Right lobe of liver (tissue), 6 donors: ENCODE measurements around the gene GDPD5. TPM values are rescaled to one million over a fixed set of nuclear protein-coding genes. Genes with fewer than 3 reads are reported as not detected.

Experiments
- ATAC-seq, 4 donors: fragments of 200-7000 bp; cut with Tn5 transposase; one replicate each; pipeline ENCODE4 v1.9.1; 2020; ENCODE audit warnings: mild to moderate bottlenecking in 4 of 4, moderate library complexity in 4 of 4
- DNase-seq, 3 donors: peaks; one replicate each; pipeline ENCODE4 v3.0.0-alpha.2; 2020
- H3K27ac ChIP-seq, 3 donors: fragments of 200-600 bp; one replicate each; pipeline ENCODE4 v1.8.0; 2022
- H3K27me3 ChIP-seq, 2 donors: fragments of 200-600 bp; one replicate each; pipeline ENCODE4 v1.8.0; 2022
- H3K36me3 ChIP-seq, 4 donors: fragments of 200-600 bp; sonication (generic) in 1 of 4; one replicate each; pipeline versions ENCODE4 v1.5.1 to v1.8.0; 2017 to 2022; ENCODE audit warnings: control low read depth in 1 of 4
- H3K4me1 ChIP-seq, 4 donors: fragments of 200-600 bp; sonication (generic) in 1 of 4; one replicate each; pipeline versions ENCODE4 v1.5.1 to v1.8.0; 2017 to 2022; ENCODE audit warnings: control low read depth in 1 of 4
- H3K4me3 ChIP-seq, 3 donors: fragments of 200-600 bp; one replicate each; pipeline ENCODE4 v1.8.0; 2022
- H3K9me3 ChIP-seq, 4 donors: fragments of 200-600 bp; sonication (generic) in 1 of 4; one replicate each; pipeline versions ENCODE4 v1.5.1 to v1.8.0; 2017 to 2022; ENCODE audit warnings: control low read depth in 1 of 4
- POLR2A ChIP-seq: fragments of 450-650 bp; IDR thresholded peaks from one replicate; pipeline ENCODE4 v1.6.1; 2017; ENCODE audit warnings: antibody characterized with exemption, mild to moderate bottlenecking
- WGBS: methylation state at CpG from one replicate; pipeline ENCODE4 v1.1.6; 2018; ENCODE audit warnings: low coverage, low lambda C conversion rate; ENCODE audit not compliant: insufficient coverage; ENCODE audit errors: missing lambda C conversion rate; 5-methylcytosine and 5-hydroxymethylcytosine counted together
- intact Hi-C, 2 donors: fragments of 100-400 bp; cut with DNase I; formaldehyde crosslinking; loops; one replicate each; pipeline versions ENCODE4 v1.11.2 to v1.14.1; 2022
- total RNA-seq, 6 experiments: library from RNA; depleted of rRNA in 2 of 6; stranded (reverse); fragments of >200 nt in 2 of 6; fragmentation: NEBNext Ultra II Directional in 3 of 6; extraction: Animal tissue kit (Norgen Biotek cat#: 25700) in 3 of 6; gene quantifications; one replicate each; pipeline versions ENCODE4 v1.1.0 to v1.2.4, GENCODE V29; 2016 to 2023
- TF ChIP-seq, protein P1 (sequence below), 4 donors: fragments of 200-600 bp in 3 of 4; fragments of 450-650 bp in 1 of 4; IDR thresholded peaks; one replicate each; pipeline versions ENCODE4 v1.5.1 to v1.8.0; 2016 to 2022; ENCODE audit warnings: antibody characterized with exemption in 4 of 4, mild to moderate bottlenecking in 2 of 4
- donor health status: DM: no; HTN: yes; CAD: no.
- donor health status: DM: no; HTN: no; CAD: no.
- donor health status: DM: no; HTN: no; CAD: no.
- donor health status: DM: no; HTN: yes; CAD: no.
- donor health status: DM: no; HTN: yes; CAD: no.

Gene GDPD5
- total RNA-seq, 6 experiments from 2014 or later = 2.0 to 10.7 (median 4.1) TPM

- intact Hi-C loops = no loop called here
- H3K36me3 ChIP-seq = no peaks in the 10 kb centered on the region
- H3K27me3 ChIP-seq = no peaks in the 10 kb centered on the region
- H3K9me3 ChIP-seq = no peaks in the 10 kb centered on the region
- 66% methylated on average over 12 of the region's 14 CpGs for WGBS
- H3K4me3 ChIP-seq = no peak overlapping the region
- TF ChIP-seq, protein P1, sequence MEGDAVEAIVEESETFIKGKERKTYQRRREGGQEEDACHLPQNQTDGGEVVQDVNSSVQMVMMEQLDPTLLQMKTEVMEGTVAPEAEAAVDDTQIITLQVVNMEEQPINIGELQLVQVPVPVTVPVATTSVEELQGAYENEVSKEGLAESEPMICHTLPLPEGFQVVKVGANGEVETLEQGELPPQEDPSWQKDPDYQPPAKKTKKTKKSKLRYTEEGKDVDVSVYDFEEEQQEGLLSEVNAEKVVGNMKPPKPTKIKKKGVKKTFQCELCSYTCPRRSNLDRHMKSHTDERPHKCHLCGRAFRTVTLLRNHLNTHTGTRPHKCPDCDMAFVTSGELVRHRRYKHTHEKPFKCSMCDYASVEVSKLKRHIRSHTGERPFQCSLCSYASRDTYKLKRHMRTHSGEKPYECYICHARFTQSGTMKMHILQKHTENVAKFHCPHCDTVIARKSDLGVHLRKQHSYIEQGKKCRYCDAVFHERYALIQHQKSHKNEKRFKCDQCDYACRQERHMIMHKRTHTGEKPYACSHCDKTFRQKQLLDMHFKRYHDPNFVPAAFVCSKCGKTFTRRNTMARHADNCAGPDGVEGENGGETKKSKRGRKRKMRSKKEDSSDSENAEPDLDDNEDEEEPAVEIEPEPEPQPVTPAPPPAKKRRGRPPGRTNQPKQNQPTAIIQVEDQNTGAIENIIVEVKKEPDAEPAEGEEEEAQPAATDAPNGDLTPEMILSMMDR (IDR thresholded peaks at IDR 0.05) = no peak
- no peak for TF ChIP-seq POLR2A
- H3K4me1 ChIP-seq = no peaks in the 10 kb centered on the region
- H3K27ac ChIP-seq = no peak overlapping the region
- ATAC-seq = no peak
- no peak for DNase-seq
Measured at GRCh38 chr11:75439026-75439425, 86.7 kb downstream of the GDPD5 start.

- ATAC-seq = no peak
- TF ChIP-seq, protein P1 (IDR thresholded peaks at IDR 0.05) = no peak
- TF ChIP-seq POLR2A = no peak
- Histone ChIP-seq H3K27me3 (no peaks in the 10 kb centered on the region), H3K36me3 (no peaks in the 10 kb centered on the region), H3K9me3 (no peaks in the 10 kb centered on the region), H3K4me1 (no peaks in the 10 kb centered on the region), H3K27ac (no peak overlapping the region), H3K4me3 (no peak overlapping the region)
- DNase-seq = no peak
- intact Hi-C loops = no loop called here
- 83% methylated on average over 3 of the region's 13 CpGs for WGBS
Measured at GRCh38 chr11:75437966-75438659, 87.6 kb downstream of the GDPD5 start.

DNA sequence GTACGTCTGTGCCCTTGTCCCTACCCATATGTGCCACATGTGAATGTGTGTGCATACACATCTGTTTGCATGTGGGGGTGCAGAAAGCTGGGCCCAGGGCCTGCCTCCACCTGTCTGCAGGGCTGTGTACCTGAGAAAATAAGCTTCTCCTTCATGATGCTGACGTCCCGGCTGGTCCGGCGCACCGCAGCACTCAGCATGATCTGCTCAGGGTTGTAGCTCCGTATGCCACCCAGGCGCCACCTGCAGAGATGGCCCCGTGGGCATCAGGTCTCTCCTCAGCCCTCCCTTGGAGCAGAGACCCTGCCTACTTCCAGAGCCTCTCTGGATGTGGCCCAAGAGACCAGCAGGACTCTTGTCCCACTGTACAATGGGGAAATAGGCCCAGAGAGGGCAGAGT lies 88.9 kb downstream of the GDPD5 start:
- H3K27ac ChIP-seq = no peak overlapping the region
- no peaks in the 10 kb centered on the region for H3K9me3 ChIP-seq
- H3K4me3 ChIP-seq = no peak overlapping the region
- H3K4me1 ChIP-seq = no peaks in the 10 kb centered on the region
- DNase-seq (no peak), ATAC-seq (no peak)
- H3K36me3 ChIP-seq = no peaks in the 10 kb centered on the region
- intact Hi-C loops = no loop called here
- WGBS = no CpG with 5 or more reads among the region's 9 CpGs
- H3K27me3 ChIP-seq = no peaks in the 10 kb centered on the region
- TF ChIP-seq, protein P1 (IDR thresholded peaks at IDR 0.05) = no peak
- no peak for TF ChIP-seq POLR2A

DNA sequence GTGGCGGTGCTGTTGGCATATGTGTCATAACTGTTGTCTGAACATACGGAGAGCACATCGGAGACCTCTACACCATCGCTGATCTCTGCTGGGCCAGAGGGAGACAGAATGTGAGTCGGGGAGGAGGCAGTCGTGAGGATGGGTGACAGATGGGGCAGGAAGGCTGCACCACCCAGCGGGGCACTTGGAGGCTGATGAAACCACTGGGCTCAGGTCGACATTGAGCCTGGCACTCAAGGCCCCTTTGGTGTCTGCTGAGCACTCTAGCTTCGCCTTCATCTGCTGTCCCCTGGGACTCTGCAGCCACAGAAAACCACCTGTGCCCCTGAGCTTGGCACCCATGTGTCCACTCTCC lies 90.2 kb downstream of the GDPD5 start:
- Histone ChIP-seq H3K36me3 (no peaks in the 10 kb centered on the region), H3K27me3 (no peaks in the 10 kb centered on the region), H3K4me3 (no peak overlapping the region), H3K4me1 (no peaks in the 10 kb centered on the region), H3K9me3 (no peaks in the 10 kb centered on the region), H3K27ac (no peak overlapping the region)
- intact Hi-C loops = no loop called here
- DNase-seq (no peak), ATAC-seq (no peak)
- 60% methylated on average over 1 of the region's 9 CpGs for WGBS
- TF ChIP-seq, protein P1 (IDR thresholded peaks at IDR 0.05) = no peak
- TF ChIP-seq POLR2A = no peak
